Measurements from ENCODE around the gene CCDC200. TPM values are rescaled to one million over a fixed set of nuclear protein-coding genes. Genes with fewer than 3 reads are reported as not detected.
A peak's percentile ranks its signal among the peaks of the same experiment; 100 is the strongest.

The CCDC200 gene
- total RNA-seq, 1 donor from 2014 or later, result not detected

DNA sequence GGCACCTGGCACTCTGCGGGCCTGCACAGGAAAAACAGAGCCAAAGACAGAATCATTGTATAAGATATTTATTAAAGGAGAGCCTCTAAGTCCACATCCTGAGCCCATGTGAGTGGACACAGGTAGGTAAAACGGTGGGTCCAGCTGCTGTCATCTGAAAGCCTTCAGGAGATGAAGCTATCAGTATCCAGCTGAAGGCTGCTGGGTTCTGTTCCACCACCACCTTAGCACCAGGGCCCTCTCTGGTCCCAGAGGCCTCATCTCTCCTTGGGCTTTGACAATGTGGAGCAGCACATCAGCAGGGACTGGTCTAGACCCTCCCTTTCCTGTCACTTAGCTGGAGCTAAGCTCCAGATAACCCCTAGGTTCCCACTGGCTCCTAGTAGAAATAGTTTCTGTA, 9.4 kb downstream of the CCDC200 start:
- peaks cover 20% of the 10 kb centered on the region for H3K36me3 Mint-ChIP-seq (ENCODE audit: low read depth, unreplicated experiment)

DNA sequence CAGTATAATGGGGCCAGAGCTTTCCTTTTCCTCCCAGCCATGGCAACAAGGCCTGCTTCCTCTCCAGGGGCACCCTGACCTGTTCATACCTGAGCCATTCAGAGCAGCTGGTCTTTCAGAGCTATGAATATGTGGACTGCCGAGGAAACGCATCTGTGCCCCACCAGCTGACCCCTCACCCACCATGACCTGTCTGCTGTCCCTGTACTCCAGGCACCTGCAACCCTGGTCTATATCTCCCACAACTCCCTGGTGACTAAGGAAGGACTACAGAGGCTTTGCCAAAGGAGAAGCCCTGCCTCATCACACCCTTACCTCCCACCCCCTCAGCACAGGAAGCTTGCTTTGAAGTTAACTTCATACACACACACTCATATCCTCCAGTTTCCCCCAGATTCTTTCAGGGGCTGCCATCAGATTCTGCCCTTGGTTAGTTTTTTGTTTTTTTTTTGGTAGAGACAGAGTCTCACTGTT, 10.8 kb downstream of the CCDC200 start:
- Mint-ChIP-seq H3K36me3 (ENCODE audit: low read depth, unreplicated experiment) (peaks cover 21% of the 10 kb centered on the region), H3K27me3 (ENCODE audit: unreplicated experiment) (peaks cover 13% of the 10 kb centered on the region), H3K4me3 (ENCODE audit: unreplicated experiment) (no peak overlapping the region), H3K9me3 (ENCODE audit: unreplicated experiment) (no peaks in the 10 kb centered on the region), H3K27ac (ENCODE audit: unreplicated experiment) (no peak overlapping the region), H3K4me1 (ENCODE audit: unreplicated experiment) (peaks cover 48% of the 10 kb centered on the region)
- no peak for DNase-seq (ENCODE audit: low spot score)
- TF ChIP-seq CTCF (IDR thresholded peaks at IDR 0.05; ENCODE audit: unreplicated experiment), result no peak

More for the DNA sequence above, 9.4 kb downstream of the CCDC200 start:
- H3K27ac Mint-ChIP-seq (ENCODE audit: unreplicated experiment), result no peak overlapping the region
- no peak overlapping the region for H3K4me3 Mint-ChIP-seq (ENCODE audit: unreplicated experiment)
- DNase-seq (ENCODE audit: low spot score), result no peak
- H3K9me3 Mint-ChIP-seq (ENCODE audit: unreplicated experiment), result no peaks in the 10 kb centered on the region
- H3K27me3 Mint-ChIP-seq (ENCODE audit: unreplicated experiment), result peaks cover 13% of the 10 kb centered on the region
- H3K4me1 Mint-ChIP-seq (ENCODE audit: unreplicated experiment), result peaks cover 42% of the 10 kb centered on the region
- no peak for TF ChIP-seq CTCF (IDR thresholded peaks at IDR 0.05; ENCODE audit: unreplicated experiment)

- Mint-ChIP-seq H3K27me3 (ENCODE audit: unreplicated experiment) (peaks cover 17% of the 10 kb centered on the region), H3K4me3 (ENCODE audit: unreplicated experiment) (no peak overlapping the region), H3K36me3 (ENCODE audit: low read depth, unreplicated experiment) (peaks cover 24% of the 10 kb centered on the region), H3K27ac (ENCODE audit: unreplicated experiment) (no peak overlapping the region), H3K9me3 (ENCODE audit: unreplicated experiment) (no peaks in the 10 kb centered on the region), H3K4me1 (ENCODE audit: unreplicated experiment) (peaks cover 55% of the 10 kb centered on the region)
- TF ChIP-seq CTCF (IDR thresholded peaks at IDR 0.05; ENCODE audit: unreplicated experiment), result no peak
- DNase-seq (ENCODE audit: low spot score), result no peak
These were observed 11.4 kb downstream of the CCDC200 start for GRCh38 chr17:43216762-43217613.

DNA sequence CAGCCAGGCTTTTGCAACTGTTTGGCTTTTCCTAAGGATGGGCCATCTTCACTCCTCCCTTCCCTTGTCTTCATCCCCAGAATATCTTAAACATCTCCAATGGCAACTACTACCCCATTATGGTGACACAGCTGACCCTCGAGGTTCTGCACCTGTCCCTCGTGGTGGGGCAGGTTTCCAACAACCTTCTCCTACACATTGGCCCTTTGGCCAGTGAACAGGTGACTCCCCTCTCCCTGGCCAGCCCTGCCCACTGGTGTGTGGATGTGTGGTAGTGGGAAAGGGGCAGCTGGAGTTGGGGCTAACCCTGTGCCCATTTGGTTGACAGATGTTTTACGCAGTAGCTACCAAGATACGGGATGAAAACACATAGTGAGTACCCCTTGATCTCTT, 12.1 kb downstream of the CCDC200 start:
- peaks cover 58% of the 10 kb centered on the region for H3K4me1 Mint-ChIP-seq (ENCODE audit: unreplicated experiment)
- no peak overlapping the region for H3K4me3 Mint-ChIP-seq (ENCODE audit: unreplicated experiment)
- no peak for DNase-seq (ENCODE audit: low spot score)
- H3K36me3 Mint-ChIP-seq (ENCODE audit: low read depth, unreplicated experiment), result peaks cover 24% of the 10 kb centered on the region
- peaks cover 17% of the 10 kb centered on the region for H3K27me3 Mint-ChIP-seq (ENCODE audit: unreplicated experiment)
- no peak for TF ChIP-seq CTCF (IDR thresholded peaks at IDR 0.05; ENCODE audit: unreplicated experiment)
- H3K27ac Mint-ChIP-seq (ENCODE audit: unreplicated experiment), result no peak overlapping the region
- H3K9me3 Mint-ChIP-seq (ENCODE audit: unreplicated experiment), result no peaks in the 10 kb centered on the region

DNA sequence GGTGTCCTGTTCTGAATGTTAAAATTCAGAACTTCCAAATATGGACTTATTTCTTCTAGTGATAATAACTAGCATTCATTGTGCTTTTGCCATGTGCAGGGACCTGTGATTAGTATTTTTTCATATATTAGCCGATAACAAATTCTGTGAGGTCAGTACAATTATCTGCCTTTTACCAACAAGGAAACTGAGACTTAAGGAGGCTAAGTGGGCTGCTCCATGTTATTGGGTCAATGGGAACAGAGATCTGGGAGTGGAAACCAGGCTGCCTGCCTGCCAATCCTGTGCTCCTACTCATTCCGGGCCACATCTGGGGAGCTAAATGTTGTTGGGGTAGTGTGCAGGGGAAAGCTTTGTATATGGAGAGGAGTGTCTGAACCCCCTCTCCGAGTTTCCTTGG, 13.1 kb downstream of the CCDC200 start:
- H3K4me3 Mint-ChIP-seq (ENCODE audit: unreplicated experiment), result no peak overlapping the region
- H3K27ac Mint-ChIP-seq (ENCODE audit: unreplicated experiment), result peak overlapping the region; percentile 72

More for the DNA sequence above, 13.1 kb downstream of the CCDC200 start:
- Mint-ChIP-seq H3K9me3 (ENCODE audit: unreplicated experiment) (no peaks in the 10 kb centered on the region), H3K4me1 (ENCODE audit: unreplicated experiment) (peaks cover 57% of the 10 kb centered on the region), H3K36me3 (ENCODE audit: low read depth, unreplicated experiment) (peaks cover 24% of the 10 kb centered on the region), H3K27me3 (ENCODE audit: unreplicated experiment) (peaks cover 19% of the 10 kb centered on the region)
- TF ChIP-seq CTCF (IDR thresholded peaks at IDR 0.05; ENCODE audit: unreplicated experiment), result no peak
- DNase-seq (ENCODE audit: low spot score), result no peak

All from endothelial cell (in vitro differentiated cells).